ENCODE results near the gene SRD5A1. TPM values are rescaled to one million over a fixed set of nuclear protein-coding genes. Genes with fewer than 3 reads are reported as not detected.

Gene SRD5A1
- polyA plus RNA-seq, 1 experiment, result 20.9 TPM

DNA sequence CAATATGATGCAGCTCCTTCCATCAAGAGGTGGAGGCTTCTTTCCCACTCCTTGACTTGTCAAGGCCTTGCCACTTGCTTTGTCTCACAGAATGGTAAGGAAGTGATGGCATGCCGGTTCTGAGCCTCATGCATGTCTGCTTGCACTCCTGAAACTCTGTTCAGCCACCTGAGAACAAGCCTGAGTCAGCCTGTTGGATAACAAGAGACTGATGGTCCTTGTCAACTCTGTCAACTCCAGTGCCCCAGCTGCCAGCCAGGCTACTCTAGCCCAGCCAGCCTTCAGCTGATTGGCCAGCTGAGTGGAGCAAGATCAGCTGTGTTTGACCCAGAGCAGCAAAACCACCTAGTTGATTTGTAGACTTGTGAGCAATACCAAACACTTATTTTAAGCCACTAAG lies 75.6 kb downstream of the SRD5A1 start:
- no peaks in the 10 kb centered on the region for H3K27me3 ChIP-seq (ENCODE audit: control insufficient read depth, insufficient read depth, low read length)
- no peak for DNase-seq (ENCODE audit: low read depth)
- H3K36me3 ChIP-seq (ENCODE audit: control insufficient read depth, insufficient read depth, low read length), result no peaks in the 10 kb centered on the region
- ChIA-PET CTCF (interaction anchor here (1.3 kb wide), 1 partner anchor 37 kb away, joined by 3 read pairs; no protein-coding TSS in a partner anchor), POLR2A (no interaction called here)
- no peak overlapping the region for H3K4me3 ChIP-seq (ENCODE audit: low read depth, low read length)
- TF ChIP-seq, protein P1, sequence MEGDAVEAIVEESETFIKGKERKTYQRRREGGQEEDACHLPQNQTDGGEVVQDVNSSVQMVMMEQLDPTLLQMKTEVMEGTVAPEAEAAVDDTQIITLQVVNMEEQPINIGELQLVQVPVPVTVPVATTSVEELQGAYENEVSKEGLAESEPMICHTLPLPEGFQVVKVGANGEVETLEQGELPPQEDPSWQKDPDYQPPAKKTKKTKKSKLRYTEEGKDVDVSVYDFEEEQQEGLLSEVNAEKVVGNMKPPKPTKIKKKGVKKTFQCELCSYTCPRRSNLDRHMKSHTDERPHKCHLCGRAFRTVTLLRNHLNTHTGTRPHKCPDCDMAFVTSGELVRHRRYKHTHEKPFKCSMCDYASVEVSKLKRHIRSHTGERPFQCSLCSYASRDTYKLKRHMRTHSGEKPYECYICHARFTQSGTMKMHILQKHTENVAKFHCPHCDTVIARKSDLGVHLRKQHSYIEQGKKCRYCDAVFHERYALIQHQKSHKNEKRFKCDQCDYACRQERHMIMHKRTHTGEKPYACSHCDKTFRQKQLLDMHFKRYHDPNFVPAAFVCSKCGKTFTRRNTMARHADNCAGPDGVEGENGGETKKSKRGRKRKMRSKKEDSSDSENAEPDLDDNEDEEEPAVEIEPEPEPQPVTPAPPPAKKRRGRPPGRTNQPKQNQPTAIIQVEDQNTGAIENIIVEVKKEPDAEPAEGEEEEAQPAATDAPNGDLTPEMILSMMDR (IDR thresholded peaks at IDR 0.05; ENCODE audit: insufficient read depth, low read depth, low read length), result no peak

DNA sequence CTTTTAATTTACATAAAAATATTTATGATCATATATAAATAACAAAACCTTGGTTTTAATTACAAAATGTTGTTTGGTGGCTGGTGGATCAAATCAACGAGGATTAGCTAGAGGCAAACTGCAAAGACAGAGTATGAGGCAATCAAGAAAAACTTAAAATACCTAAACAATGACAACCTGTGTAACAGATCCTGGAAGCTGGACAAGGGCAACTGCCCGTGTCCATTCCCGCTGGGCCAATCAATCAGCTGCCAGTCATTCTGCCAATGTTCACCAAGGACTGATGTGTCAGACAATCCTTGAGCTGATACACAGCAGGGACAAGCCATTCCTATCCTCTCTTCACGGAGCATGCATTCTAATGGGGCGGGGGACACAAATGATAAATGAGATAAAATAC lies 76.8 kb downstream of the SRD5A1 start:
- TF ChIP-seq, protein P1 (IDR thresholded peaks at IDR 0.05; ENCODE audit: insufficient read depth, low read depth, low read length), result no peak
- ChIA-PET CTCF (interaction anchor here (1.7 kb wide), 1 partner anchor 14 kb away, joined by 4 read pairs; no protein-coding TSS in a partner anchor), POLR2A (no interaction called here)
- Histone ChIP-seq H3K36me3 (ENCODE audit: control insufficient read depth, insufficient read depth, low read length) (no peaks in the 10 kb centered on the region), H3K27me3 (ENCODE audit: control insufficient read depth, insufficient read depth, low read length) (no peaks in the 10 kb centered on the region), H3K4me3 (ENCODE audit: low read depth, low read length) (no peak overlapping the region)
- DNase-seq (ENCODE audit: low read depth), result no peak

DNA sequence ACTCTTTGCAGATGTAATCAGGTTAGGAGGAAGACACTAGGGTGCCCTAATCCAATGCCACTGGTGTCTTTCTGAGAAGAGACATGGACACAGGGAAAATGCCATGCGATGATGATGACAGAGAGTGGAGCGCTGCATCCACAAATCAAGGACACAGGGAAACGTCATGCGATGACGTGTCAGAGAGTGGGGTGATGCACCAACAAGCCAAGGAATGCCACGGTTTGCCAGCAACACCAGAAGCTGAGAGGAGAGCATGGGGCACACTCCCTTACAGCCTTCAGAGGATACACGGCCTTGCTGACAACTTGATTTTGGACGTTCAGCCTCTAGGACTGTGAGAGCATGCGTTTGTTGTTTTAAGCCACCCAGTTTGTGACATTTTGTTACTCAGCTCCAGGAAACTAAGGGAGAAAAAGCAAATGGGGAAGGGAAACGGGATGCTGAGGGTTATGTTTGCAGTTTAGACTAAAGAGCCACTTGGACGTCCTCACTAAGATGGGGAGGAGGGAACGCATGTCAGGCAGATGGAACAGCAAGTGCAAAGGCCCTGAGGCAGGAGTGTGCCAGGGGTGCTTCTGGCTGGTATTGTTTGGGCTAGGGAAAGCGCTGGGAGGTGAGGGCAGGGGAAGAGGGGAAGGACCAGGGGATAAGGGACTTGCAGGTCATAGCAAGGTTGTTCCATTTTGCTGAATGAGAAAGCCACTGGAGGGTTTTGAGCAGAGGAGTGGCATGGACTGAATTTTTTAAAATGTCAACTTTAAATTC lies 77.5 kb downstream of the SRD5A1 start:
- no peak overlapping the region for H3K4me3 ChIP-seq (ENCODE audit: low read depth, low read length)
- no peaks in the 10 kb centered on the region for H3K36me3 ChIP-seq (ENCODE audit: control insufficient read depth, insufficient read depth, low read length)
- DNase-seq (ENCODE audit: low read depth), result no peak
- H3K27me3 ChIP-seq (ENCODE audit: control insufficient read depth, insufficient read depth, low read length), result no peaks in the 10 kb centered on the region
- ChIA-PET CTCF (interaction anchor here (0.6 to 1.7 kb wide), 2 partner anchors 15 to 81 kb away, joined by 3 to 4 read pairs; no protein-coding TSS in a partner anchor), POLR2A (no interaction called here)
- TF ChIP-seq, protein P1 (IDR thresholded peaks at IDR 0.05; ENCODE audit: insufficient read depth, low read depth, low read length), result no peak

DNA sequence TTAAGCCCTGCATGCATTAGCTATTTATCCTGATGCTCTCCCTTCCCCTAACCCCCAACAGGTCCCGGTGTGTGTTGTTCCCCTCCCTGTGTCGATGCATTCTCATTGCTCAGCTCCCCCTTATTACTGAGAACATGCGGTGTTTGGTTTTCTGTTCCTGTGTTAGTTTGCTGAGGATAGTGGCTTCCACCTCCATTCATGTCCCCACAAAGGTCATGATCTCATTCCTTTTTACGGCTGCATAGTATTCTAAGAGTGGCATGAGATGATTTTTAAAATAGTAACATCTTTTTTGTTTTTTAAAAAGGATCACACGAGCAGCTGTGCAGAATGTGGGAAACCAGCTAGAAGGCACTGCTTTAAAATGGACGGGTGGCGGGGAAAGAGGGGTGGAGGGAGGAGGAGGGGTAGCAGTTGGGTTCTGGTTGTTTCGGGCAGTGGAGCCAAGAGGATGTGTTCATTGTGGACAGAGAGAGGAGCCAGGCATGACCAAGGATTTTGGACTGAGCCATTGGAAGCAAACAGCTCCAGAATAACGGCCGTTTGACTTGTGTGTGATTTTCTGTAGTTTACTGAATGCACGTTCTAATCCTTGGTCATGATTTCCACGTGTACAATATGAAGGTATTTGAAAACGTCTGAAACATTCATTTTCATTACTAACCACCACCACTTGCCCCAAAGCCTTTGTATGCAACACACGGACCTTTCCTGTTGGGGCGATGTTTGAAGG lies 78.3 kb downstream of the SRD5A1 start:
- Histone ChIP-seq H3K27me3 (ENCODE audit: control insufficient read depth, insufficient read depth, low read length) (no peaks in the 10 kb centered on the region), H3K4me3 (ENCODE audit: low read depth, low read length) (peak overlapping the region; percentile 70), H3K36me3 (ENCODE audit: control insufficient read depth, insufficient read depth, low read length) (no peaks in the 10 kb centered on the region; the same call in 1 of the 2 replicates)
- ChIA-PET CTCF (interaction anchor here (0.6 to 1.7 kb wide), 3 partner anchors 16 to 82 kb away, joined by 3 to 4 read pairs (median 3); no protein-coding TSS in a partner anchor), POLR2A (no interaction called here)
- TF ChIP-seq, protein P1 (IDR thresholded peaks at IDR 0.05; ENCODE audit: insufficient read depth, low read depth, low read length), result no peak
- DNase-seq (ENCODE audit: low read depth), result no peak

DNA sequence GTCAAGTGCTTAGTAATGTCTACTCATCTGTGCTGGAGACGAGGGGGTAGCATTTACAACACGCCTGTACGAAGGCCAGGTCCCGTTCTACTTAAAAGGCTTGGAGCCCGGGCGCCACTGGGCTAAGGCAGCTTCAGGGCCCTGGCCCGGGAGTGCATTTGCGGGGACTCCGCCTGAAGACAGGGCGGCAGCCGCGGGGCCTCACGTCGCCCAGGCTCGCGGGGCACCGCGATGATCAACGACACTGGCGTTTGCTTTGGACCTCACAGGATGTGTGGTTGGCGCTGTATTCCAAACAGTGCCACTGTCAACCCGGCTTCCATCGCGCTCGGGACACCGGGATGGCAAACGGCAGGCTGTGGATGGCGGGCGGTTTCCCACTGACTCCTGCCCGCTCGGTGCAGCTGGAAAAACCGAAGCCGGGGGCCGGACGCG lies 78.9 kb downstream of the SRD5A1 start:
- H3K4me3 ChIP-seq (ENCODE audit: low read depth, low read length), result peak overlapping the region; percentile 70
- no peak for DNase-seq (ENCODE audit: low read depth)
- CTCF ChIA-PET, result interaction anchor here (0.6 to 1.7 kb wide), 3 partner anchors 16 to 97 kb away, joined by 3 to 4 read pairs (median 4); no protein-coding TSS in a partner anchor
- H3K36me3 ChIP-seq (ENCODE audit: control insufficient read depth, insufficient read depth, low read length), result no peaks in the 10 kb centered on the region; the same call in 1 of the 2 replicates
- H3K27me3 ChIP-seq (ENCODE audit: control insufficient read depth, insufficient read depth, low read length), result no peaks in the 10 kb centered on the region
- TF ChIP-seq, protein P1 (IDR thresholded peaks at IDR 0.05; ENCODE audit: insufficient read depth, low read depth, low read length), result 0 out of 2 replicates have a peak, but pooled peaks have one; percentile 19
- POLR2A ChIA-PET, result no interaction called here
